Occipital lobe (tissue), 2 donors: Measurements from ENCODE around the gene RAB30. TPM values are rescaled to one million over a fixed set of nuclear protein-coding genes. Genes with fewer than 3 reads are reported as not detected.

Experiments
- DNase-seq: peaks from one replicate; lab custom pipeline; 2025; lab: John Stamatoyannopoulos, UW
- total RNA-seq: library from RNA; depleted of rRNA; stranded (reverse); fragments of >200 nt; gene quantifications from one replicate; pipeline ENCODE4 v1.2.3, GENCODE V29; 2014

The RAB30 gene
- total RNA-seq, 1 donor from 2014 or later, result 47.3 TPM

DNA sequence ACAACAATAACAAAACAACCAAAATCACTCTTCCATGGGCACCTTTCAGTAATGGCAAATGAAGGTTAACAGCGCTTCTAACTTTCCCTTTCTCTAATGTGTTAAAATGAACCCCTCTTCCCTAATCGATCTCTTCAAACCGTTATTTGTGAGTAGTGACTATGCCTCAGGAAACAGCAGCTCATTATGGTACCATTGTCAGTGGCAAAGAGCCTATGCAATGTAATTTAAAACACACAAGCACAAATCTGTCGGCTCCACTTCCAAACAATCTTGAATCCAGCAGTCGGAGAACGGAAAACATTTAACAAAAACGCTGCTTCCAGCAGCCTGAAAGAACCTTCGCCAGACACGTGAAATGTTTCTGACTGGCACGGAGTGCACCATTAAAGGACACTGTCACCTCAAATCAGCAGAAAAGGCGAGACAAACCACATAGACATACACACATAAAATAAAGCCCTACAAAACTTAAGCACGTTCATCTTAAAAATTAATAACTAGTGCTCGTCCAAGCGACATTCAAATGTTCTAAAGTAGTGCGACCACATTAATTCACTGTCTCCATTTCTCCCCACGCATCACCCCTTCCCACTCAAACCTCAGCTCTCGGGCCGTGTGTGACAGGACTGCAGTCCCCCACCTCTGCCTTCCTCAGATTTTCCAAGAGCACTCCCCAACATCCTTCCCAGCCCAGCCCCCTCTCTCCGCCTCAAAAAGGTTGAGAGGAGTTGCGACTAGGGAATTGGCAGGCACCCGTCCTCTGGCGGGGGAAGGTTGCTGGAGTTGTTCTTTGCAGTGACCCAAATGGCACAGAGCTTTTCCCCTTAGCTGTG is 748 bp downstream of the RAB30 start:
- DNase-seq, result peak; percentile 49

- DNase-seq, result no peak
Observed at GRCh38 chr11:83070044-83070701, 1.5 kb downstream of the RAB30 start.

DNA sequence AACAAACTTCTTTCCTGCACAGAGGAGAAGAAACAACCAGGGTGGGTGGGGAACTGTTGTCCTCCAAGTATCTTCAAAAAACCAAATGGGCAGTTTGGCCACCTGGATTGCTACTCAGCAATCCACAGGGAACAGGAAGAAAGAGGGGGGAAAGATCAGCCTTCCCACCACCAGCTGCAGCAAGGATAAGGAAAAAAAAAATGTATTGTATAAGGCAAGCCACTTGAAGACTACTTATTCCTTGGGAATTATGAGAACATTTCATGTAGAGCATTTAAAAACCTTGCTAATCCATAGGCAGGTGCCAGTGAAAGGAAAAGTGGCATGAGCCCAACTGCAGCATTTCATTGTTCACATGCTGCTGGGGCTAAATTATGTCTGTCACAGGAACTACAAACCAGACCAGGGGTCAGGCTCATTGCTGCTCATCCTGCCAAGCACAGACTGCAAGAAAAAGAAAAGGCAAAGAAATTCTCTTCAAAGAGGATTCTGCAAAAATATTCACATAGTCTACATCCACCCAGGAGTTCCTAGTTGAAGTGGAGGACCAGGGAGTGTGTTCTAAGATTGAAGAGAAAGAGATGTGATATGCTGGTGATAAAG is 2.2 kb downstream of the RAB30 start:
- DNase-seq, result no peak

DNA sequence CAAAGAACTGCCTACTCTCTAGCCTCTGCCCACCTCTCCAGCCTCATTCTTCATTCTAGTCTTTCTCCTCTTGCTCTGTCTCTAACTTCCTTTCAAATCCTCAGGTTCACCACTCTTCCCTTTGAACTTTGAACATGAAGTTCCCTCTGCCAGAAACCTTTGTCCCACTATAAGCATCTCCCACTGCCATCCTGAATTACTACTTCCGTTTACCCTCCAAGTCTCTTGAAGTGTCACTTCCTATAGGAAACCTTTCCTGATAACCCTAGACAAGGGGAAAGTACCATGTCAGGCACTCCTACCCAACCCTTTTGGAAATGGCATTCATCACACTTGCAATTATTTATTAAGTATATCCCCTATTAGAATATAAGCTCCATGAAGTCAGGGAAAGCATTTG is 3.1 kb downstream of the RAB30 start:
- DNase-seq, result no peak

- DNase-seq, result no peak
Observed at GRCh38 chr11:83064011-83064410, 7.7 kb downstream of the RAB30 start.

DNA sequence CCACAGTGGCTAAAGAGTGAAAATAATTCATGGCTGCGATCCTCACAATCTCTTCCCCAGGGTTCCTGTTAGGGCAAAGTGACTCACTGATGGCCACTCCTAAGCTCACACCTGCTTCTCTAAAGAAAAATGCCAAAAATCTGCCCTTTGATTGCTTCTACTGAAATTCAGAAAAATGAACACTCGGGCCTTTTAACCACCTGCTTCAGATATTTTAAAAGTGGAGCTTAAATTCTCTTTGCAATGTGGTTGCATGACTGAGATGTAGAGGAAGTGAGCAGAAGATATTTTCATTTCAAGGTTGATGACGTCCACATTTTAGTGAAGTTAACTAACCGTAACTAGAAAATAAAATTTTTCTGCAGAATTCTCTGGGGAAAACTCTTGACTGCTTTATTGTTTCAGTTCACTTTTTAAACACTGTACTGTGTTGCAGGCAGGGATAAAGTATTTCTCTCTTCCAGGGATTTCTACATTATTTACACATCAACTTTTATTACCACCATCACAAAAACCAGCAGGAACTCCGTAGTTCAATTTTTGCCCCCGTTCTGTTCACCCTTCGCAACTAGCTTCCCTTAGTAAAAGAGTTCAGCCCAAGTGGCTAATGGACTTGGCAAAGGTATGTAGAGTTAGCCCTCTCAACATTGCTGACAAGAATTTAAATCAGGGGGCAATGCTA is 8.5 kb downstream of the RAB30 start:
- DNase-seq, result no peak

- DNase-seq, result no peak
Observed at GRCh38 chr11:83061883-83062282, 9.8 kb downstream of the RAB30 start.

- DNase-seq, result no peak
Observed at GRCh38 chr11:83060965-83061364, 10.7 kb downstream of the RAB30 start.

DNA sequence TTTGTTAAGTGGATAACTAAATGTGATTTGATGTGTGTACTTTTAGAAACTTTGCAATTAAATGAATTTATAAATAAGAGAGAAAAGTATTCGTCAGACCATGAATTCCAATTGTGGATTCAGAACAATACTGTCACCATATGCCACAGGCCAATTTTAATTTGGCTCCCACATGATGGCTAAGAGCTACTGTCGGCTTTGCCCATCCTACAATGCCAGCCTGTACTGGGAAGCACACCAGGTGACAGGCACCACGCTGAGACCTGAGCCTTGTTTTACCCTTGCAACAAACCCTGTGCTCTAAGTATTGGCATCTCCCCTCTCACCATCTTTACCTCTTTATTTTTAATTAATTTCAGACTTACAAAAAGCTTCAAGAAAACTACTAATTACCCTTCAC is 14.0 kb downstream of the RAB30 start:
- DNase-seq, result no peak

- no peak for DNase-seq
Observed at GRCh38 chr11:83056611-83057010, 15.1 kb downstream of the RAB30 start.

- no peak for DNase-seq
Observed at GRCh38 chr11:83056204-83056603, 15.5 kb downstream of the RAB30 start.

GRCh38 chr11:83054904-83055380 is 16.8 kb downstream of the RAB30 start:
- DNase-seq, result no peak

- DNase-seq, result no peak
Observed at GRCh38 chr11:83054001-83054400, 17.7 kb downstream of the RAB30 start.

DNA sequence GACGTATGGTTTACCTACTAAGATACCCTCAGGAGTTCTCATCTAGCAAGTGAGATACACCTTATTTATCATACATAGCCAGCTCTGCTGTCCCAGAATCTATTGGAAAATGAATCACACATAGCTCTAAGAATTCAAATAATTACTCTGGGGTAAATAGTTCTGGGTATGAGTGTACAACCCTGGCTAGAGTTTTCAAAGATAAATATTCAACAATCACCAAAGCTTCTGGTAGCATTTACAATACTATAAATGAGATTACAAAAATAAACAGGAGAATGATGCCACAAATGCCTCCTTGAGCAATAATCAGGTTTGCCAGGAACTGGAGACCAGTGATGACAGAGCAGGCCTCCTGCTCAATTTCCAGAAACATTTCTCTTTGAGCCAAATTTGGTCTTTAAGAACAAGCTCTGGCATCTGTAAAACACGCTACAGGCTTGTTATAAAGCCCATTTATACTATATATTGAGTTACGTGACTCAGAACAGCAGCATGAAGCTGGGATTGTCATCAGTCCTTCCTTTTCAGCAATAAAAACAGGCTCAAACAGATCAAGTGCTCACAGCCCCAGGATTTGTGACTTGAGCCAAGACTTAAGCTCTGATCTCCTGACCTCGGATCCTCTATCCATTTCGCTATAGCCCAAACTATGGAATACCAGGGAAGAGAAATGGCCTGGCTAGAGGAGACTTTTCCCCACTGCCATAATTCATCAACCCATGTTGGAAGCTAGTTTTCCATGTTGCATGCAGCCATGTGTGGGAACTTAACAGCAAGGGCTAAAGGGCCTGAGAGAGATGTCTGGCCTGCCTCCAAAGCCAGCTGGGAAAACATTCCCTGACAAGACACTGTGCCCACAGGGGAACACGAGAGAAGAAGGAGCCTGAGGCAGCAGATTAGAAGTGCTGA is 19.7 kb downstream of the RAB30 start:
- peak; percentile 9 for DNase-seq

DNA sequence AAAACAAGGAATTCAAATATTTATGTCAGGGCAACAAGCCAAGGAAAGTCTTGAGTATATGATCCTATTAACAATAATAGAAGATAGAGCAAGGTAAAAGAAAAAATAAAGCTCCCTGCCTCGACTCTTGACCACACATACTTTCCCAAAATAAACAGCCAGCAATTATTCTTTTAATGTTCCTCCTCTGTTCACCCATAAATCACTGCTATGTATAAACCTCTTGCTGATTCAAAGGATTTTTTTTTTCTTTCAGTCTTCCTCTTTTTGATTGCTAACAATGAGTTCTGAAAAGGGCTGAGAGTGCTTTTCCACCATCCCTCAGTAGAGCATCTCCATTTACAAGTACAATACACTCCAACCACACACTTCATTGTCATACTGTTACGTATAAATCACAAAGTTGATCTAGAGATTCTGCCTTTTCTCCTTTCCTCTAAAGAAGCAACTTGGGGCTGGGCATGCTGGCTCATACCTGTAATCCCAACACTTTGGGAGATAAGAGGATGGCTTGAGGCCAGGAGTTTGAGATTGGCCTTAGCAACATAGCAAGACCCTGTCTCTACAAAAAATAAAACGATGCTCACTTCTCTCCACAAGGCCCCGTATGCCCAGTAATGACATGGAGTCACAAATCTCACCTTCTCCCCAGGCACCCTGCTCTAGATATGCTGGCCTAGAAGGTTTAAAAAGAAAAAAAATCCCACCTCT is 24.0 kb downstream of the RAB30 start:
- no peak for DNase-seq

GRCh38 chr11:83046621-83047172 is 25.0 kb downstream of the RAB30 start:
- DNase-seq, result no peak

DNA sequence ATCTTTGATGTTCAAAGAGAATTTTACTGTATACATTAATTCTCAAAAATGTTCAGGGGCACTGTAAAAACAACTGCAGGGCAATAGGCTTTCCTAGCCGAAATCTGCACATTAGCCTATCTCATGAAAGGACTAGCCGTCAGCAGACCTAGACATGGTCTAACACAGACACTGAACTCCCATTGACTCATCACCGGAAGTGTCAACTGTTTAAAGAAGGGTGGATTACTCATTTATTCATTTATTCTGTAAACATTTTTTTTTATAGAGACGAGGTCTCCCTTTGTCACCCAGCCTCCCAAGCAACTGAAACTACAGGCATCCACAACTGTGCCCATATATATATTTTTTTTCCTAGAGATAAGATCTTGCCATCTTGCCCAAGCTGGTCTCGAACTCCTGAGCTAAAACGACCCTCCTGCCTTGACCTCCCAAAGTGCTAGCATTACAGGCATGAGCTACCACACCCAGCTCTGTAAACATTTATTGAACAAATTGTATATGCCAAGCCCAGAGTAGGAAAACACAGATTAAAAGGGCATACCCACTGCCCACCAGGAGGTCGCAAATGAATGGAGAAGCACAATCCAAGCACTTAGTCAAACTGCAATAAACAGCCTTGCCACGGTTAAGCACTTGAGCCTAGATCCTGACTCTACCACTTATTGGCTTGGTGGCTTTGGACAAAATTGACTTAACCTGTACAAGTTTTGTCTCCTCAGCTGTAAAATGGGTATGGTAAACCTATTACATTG is 26.6 kb downstream of the RAB30 start:
- DNase-seq, result no peak

- DNase-seq, result no peak
Observed at GRCh38 chr11:83042964-83043711, 28.6 kb downstream of the RAB30 start.
